SK-N-SH treated with all-trans-retinoic acid at 6 μM for 48 hours (cell line): ENCODE data around the gene VPS13D.

Experiments used
- ATAC-seq: fragments of 200-7000 bp; cut with Tn5 transposase; 3 replicates; pipeline ENCODE4 v1.9.1; 2020; ENCODE audit warnings: mild to moderate bottlenecking, moderate library complexity
- ARNTL ChIP-seq: fragments of 450-650 bp; formaldehyde crosslinking; IDR thresholded peaks from 2 replicates; pipeline ENCODE4 v1.5.0; 2020; ENCODE audit warnings: low read depth, mild to moderate bottlenecking, moderate library complexity, borderline replicate concordance
- BACH2 ChIP-seq: fragments of 250-450 bp; sonication (Bioruptor Pico); IDR thresholded peaks from 2 replicates; pipeline ENCODE4 v1.9.0; 2021; ENCODE audit warnings: mild to moderate bottlenecking, borderline replicate concordance
- ESRRG ChIP-seq: fragments of 250-450 bp; sonication (Bioruptor Pico); IDR thresholded peaks from 2 replicates; pipeline ENCODE4 v1.6.1; 2021; ENCODE audit warnings: mild to moderate bottlenecking
- GLIS3 ChIP-seq: fragments of 250-450 bp; sonication (Bioruptor Pico); IDR thresholded peaks from 2 replicates; pipeline ENCODE4 v1.5.0; 2020; ENCODE audit warnings: mild to moderate bottlenecking, moderate library complexity
- ISL1 ChIP-seq: fragments of 250-450 bp; sonication (Bioruptor Pico); IDR thresholded peaks from 2 replicates; pipeline ENCODE4 v2.1.2; 2022; ENCODE audit warnings: mild to moderate bottlenecking, moderate library complexity
- PPARA ChIP-seq: fragments of 250-450 bp; sonication (Bioruptor Pico); IDR thresholded peaks from 2 replicates; pipeline ENCODE4 v1.5.0; 2020; ENCODE audit warnings: mild to moderate bottlenecking, borderline replicate concordance
- RARB ChIP-seq: fragments of 250-450 bp; sonication (Bioruptor Pico); IDR thresholded peaks from 2 replicates; pipeline ENCODE4 v1.8.0; 2021; ENCODE audit warnings: mild to moderate bottlenecking, moderate library complexity
- SNAI2 ChIP-seq: fragments of 250-450 bp; sonication (Bioruptor Pico); IDR thresholded peaks from 2 replicates; pipeline ENCODE4 v1.5.0; 2020; ENCODE audit warnings: mild to moderate bottlenecking, moderate library complexity
- TCF4 ChIP-seq: fragments of 250-450 bp; sonication (Bioruptor Pico); IDR thresholded peaks from 2 replicates; pipeline ENCODE4 v1.8.0; 2021; ENCODE audit warnings: mild to moderate bottlenecking, moderate library complexity, borderline replicate concordance
- TOX ChIP-seq: fragments of 250-450 bp; sonication (Bioruptor Pico); IDR thresholded peaks from 2 replicates; pipeline ENCODE4 v1.8.0; 2021; ENCODE audit warnings: mild to moderate bottlenecking, moderate library complexity, borderline replicate concordance
- ZC3H10 ChIP-seq: fragments of 250-450 bp; sonication (Bioruptor Pico); IDR thresholded peaks from 2 replicates; pipeline ENCODE4 v1.5.1; 2021; ENCODE audit warnings: mild to moderate bottlenecking, moderate library complexity
- ZFP30 ChIP-seq: fragments of 450-650 bp; formaldehyde crosslinking; IDR thresholded peaks from 2 replicates; pipeline ENCODE4 v1.5.0; 2022; ENCODE audit warnings: mild to moderate bottlenecking, moderate library complexity
- ZNF565 ChIP-seq: fragments of 450-650 bp; formaldehyde crosslinking; conservative IDR thresholded peaks from 2 replicates; pipeline ENCODE4 v1.5.0; 2020; ENCODE audit warnings: low read depth, mild to moderate bottlenecking, moderate library complexity
- ZNF70 ChIP-seq: fragments of 450-650 bp; formaldehyde crosslinking; IDR thresholded peaks from 2 replicates; pipeline ENCODE4 v1.5.0; 2020; ENCODE audit warnings: mild to moderate bottlenecking, moderate library complexity
- ZNF8 ChIP-seq: fragments of 450-650 bp; formaldehyde crosslinking; IDR thresholded peaks from 2 replicates; pipeline ENCODE4 v1.5.0; 2020; ENCODE audit warnings: mild to moderate bottlenecking, moderate library complexity
- TF ChIP-seq, protein P1 (sequence below): fragments of 250-450 bp; sonication (Bioruptor Pico); IDR thresholded peaks from 2 replicates; pipeline ENCODE4 v1.5.0; 2020; ENCODE audit warnings: mild to moderate bottlenecking, moderate library complexity
- TF ChIP-seq, protein P2 (sequence below): fragments of 250-450 bp; sonication (Bioruptor Pico); IDR thresholded peaks from 2 replicates; pipeline ENCODE4 v1.5.1; 2020; ENCODE audit warnings: low read depth, mild to moderate bottlenecking, moderate library complexity
- TF ChIP-seq, protein P3 (sequence below): fragments of 250-450 bp; sonication (Bioruptor Pico); IDR thresholded peaks from 2 replicates; pipeline ENCODE4 v1.8.0; 2020; ENCODE audit warnings: mild to moderate bottlenecking, moderate library complexity, borderline replicate concordance
- TF ChIP-seq, protein P4 (sequence below): fragments of 250-450 bp; sonication (Bioruptor Pico); IDR thresholded peaks from 2 replicates; pipeline ENCODE4 v1.5.1; 2021; ENCODE audit warnings: mild to moderate bottlenecking, moderate library complexity

VPS13D gene

DNA sequence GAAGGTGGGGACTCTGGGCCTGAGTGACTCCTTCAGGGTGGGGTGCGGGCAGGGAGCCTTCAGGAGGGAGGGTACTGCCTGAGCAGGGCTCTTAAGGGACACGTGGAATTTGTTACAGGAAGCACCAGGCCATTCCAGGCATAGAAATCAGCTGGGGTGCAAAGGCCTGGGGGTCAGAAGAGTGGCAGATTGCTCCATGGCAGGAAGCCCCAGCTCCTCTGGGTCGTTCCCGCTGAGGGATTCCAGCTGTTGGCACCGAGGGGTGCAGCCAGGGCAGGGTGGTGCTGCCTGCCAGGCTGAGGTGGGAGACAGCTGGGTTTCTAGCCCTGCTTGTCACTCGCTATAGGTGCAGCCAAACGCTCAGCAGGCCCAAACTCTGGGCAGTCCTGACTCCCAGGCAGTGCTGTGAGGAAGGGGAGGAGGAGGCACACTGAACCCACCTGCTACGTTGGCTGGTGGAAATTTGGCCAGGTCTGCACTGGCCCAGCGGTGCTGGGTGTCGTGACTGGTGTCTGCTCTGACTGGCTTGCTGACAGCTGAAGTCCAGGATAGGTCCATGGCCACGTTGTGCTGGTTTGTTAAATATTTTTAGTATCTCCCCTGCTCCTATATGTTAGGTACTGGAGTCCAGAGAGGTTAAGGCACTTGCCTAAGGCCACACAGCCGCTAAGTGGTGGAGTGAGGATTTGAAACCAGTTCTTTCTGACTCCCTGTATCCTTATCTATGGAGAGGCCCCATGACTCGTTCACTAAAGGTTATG, 43.7 kb upstream of the VPS13D start:
- TF ChIP-seq TCF4 (CRISPR knock-in tag) (no peak), TOX (no peak), ZNF8 (no peak), ZFP30 (CRISPR knock-in tag) (no peak), RARB (CRISPR knock-in tag) (no peak), BACH2 (CRISPR knock-in tag) (no peak), PPARA (CRISPR knock-in tag) (no peak), ZNF70 (no peak), GLIS3 (no peak)
- TF ChIP-seq, protein P1, sequence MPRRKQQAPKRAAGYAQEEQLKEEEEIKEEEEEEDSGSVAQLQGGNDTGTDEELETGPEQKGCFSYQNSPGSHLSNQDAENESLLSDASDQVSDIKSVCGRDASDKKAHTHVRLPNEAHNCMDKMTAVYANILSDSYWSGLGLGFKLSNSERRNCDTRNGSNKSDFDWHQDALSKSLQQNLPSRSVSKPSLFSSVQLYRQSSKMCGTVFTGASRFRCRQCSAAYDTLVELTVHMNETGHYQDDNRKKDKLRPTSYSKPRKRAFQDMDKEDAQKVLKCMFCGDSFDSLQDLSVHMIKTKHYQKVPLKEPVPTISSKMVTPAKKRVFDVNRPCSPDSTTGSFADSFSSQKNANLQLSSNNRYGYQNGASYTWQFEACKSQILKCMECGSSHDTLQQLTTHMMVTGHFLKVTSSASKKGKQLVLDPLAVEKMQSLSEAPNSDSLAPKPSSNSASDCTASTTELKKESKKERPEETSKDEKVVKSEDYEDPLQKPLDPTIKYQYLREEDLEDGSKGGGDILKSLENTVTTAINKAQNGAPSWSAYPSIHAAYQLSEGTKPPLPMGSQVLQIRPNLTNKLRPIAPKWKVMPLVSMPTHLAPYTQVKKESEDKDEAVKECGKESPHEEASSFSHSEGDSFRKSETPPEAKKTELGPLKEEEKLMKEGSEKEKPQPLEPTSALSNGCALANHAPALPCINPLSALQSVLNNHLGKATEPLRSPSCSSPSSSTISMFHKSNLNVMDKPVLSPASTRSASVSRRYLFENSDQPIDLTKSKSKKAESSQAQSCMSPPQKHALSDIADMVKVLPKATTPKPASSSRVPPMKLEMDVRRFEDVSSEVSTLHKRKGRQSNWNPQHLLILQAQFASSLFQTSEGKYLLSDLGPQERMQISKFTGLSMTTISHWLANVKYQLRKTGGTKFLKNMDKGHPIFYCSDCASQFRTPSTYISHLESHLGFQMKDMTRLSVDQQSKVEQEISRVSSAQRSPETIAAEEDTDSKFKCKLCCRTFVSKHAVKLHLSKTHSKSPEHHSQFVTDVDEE, result no peak
- TF ChIP-seq, protein P2, sequence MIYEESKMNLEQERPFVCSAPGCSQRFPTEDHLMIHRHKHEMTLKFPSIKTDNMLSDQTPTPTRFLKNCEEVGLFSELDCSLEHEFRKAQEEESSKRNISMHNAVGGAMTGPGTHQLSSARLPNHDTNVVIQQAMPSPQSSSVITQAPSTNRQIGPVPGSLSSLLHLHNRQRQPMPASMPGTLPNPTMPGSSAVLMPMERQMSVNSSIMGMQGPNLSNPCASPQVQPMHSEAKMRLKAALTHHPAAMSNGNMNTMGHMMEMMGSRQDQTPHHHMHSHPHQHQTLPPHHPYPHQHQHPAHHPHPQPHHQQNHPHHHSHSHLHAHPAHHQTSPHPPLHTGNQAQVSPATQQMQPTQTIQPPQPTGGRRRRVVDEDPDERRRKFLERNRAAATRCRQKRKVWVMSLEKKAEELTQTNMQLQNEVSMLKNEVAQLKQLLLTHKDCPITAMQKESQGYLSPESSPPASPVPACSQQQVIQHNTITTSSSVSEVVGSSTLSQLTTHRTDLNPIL (CRISPR knock-in tag), result no peak
- TF ChIP-seq, all 23 proteins: peak for 0
- no peak for ATAC-seq

DNA sequence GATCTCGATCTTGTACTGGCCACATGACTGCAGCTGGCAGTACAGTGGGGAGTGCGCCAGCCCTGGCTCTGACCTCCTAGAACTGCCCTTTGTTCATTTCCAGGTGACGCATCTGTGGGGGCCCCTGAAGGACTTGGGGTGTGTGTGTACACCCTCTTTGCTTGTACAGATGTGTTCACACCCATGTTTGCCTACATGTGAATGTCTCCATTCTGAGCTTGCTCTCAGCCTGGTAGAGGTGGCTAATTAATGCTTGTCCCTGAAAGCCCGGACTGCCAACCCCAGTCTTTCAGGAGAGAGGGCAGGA, 43.2 kb upstream of the VPS13D start:
- no peak for ATAC-seq
- TF ChIP-seq ZNF565 (CRISPR knock-in tag) (no peak), ZNF8 (no peak), TOX (no peak), ARNTL (CRISPR knock-in tag) (no peak), ISL1 (CRISPR knock-in tag) (no peak), RARB (CRISPR knock-in tag) (no peak), ESRRG (CRISPR knock-in tag) (no peak), TCF4 (CRISPR knock-in tag) (no peak), SNAI2 (no peak), ZNF70 (no peak), ZC3H10 (CRISPR knock-in tag) (no peak), GLIS3 (no peak)
- TF ChIP-seq, protein P3, sequence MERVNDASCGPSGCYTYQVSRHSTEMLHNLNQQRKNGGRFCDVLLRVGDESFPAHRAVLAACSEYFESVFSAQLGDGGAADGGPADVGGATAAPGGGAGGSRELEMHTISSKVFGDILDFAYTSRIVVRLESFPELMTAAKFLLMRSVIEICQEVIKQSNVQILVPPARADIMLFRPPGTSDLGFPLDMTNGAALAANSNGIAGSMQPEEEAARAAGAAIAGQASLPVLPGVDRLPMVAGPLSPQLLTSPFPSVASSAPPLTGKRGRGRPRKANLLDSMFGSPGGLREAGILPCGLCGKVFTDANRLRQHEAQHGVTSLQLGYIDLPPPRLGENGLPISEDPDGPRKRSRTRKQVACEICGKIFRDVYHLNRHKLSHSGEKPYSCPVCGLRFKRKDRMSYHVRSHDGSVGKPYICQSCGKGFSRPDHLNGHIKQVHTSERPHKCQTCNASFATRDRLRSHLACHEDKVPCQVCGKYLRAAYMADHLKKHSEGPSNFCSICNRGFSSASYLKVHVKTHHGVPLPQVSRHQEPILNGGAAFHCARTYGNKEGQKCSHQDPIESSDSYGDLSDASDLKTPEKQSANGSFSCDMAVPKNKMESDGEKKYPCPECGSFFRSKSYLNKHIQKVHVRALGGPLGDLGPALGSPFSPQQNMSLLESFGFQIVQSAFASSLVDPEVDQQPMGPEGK (CRISPR knock-in tag), result no peak
- TF ChIP-seq, protein P2 (CRISPR knock-in tag), result no peak
- TF ChIP-seq, protein P4, sequence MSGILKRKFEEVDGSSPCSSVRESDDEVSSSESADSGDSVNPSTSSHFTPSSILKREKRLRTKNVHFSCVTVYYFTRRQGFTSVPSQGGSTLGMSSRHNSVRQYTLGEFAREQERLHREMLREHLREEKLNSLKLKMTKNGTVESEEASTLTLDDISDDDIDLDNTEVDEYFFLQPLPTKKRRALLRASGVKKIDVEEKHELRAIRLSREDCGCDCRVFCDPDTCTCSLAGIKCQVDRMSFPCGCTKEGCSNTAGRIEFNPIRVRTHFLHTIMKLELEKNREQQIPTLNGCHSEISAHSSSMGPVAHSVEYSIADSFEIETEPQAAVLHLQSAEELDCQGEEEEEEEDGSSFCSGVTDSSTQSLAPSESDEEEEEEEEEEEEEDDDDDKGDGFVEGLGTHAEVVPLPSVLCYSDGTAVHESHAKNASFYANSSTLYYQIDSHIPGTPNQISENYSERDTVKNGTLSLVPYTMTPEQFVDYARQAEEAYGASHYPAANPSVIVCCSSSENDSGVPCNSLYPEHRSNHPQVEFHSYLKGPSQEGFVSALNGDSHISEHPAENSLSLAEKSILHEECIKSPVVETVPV (CRISPR knock-in tag), result no peak
- TF ChIP-seq, protein P1, result no peak
